Measurements from ENCODE around the gene PPIF.

DNA sequence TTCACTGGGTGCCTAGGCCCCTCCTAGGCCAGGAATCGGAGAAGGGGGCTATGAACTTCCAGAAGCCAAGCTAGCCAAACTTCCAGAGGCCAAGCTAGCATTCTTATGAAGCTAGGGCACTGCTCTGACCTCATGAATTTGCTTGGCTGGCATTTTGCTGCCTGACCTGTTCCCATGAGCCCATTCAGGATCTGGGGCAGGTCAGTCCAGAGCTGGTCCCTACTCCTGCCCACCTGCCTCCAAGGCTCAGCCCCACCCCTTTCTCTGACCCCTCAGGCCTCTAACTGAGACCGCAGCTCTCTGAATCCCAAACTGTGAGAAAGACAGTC lies 1.3 kb upstream of the PPIF start:
- TF ChIP-seq GATA1 (IDR thresholded peaks at IDR 0.05; ENCODE audit: low read depth, low read length) (no peak), POLR2A (IDR thresholded peaks at IDR 0.05; ENCODE audit: low read length) (no peak)

All from erythroblast (primary cell).